Vagina (tissue), 2 donors: ENCODE results near the gene LRRC51.

Source experiments
- CTCF ChIP-seq, 3 experiments: fragments of 450-650 bp in 2 of 3; fragments of 200-600 bp in 1 of 3; sonication (generic) in 1 of 3; IDR thresholded peaks; one replicate each; pipeline ENCODE4 v1.5.1; 2017 to 2019; ENCODE audit warnings: antibody characterized with exemption in 3 of 3, mild to moderate bottlenecking in 2 of 3, moderate library complexity in 2 of 3
- POLR2A ChIP-seq, 2 donors: fragments of 450-650 bp; IDR thresholded peaks; one replicate each; pipeline ENCODE4 v1.6.1; 2017; ENCODE audit warnings: antibody characterized with exemption in 2 of 2, mild to moderate bottlenecking in 2 of 2, moderate library complexity in 2 of 2
- POLR2AphosphoS5 ChIP-seq, 2 donors: sonication (generic); formaldehyde crosslinking; IDR thresholded peaks; one replicate each; pipeline ENCODE4 v1.9.0; 2017; ENCODE audit warnings: antibody characterized with exemption in 2 of 2, mild to moderate bottlenecking in 2 of 2, low read depth in 1 of 2; ENCODE audit not compliant: insufficient read depth in 1 of 2

- TF ChIP-seq CTCF (IDR thresholded peaks at IDR 0.05) (no peak), POLR2A (IDR thresholded peaks at IDR 0.05) (no peak), POLR2AphosphoS5 (IDR thresholded peaks at IDR 0.05; ENCODE audit: insufficient read depth in 1 of 2, low read depth in 1 of 2) (no peak)
These were observed 42.5 kb downstream of the LRRC51 start for GRCh38 chr11:72123117-72123653.
